Muscle layer of colon (tissue), 2 donors: Measurements from ENCODE around the gene NPVF.

Source experiments
- H3K27ac ChIP-seq: one replicate; pipeline ENCODE4 v1.7.0; 2013; ENCODE audit warnings: low read depth, mild to moderate bottlenecking, low read length, moderate library complexity
- H3K27me3 ChIP-seq, 2 donors: one replicate each; pipeline ENCODE4 v1.7.0; 2013; ENCODE audit warnings: low read length in 2 of 2, mild to moderate bottlenecking in 2 of 2; ENCODE audit not compliant: insufficient read depth in 2 of 2, control insufficient read depth in 1 of 2
- H3K36me3 ChIP-seq: one replicate; pipeline ENCODE4 v1.7.0; 2013; ENCODE audit warnings: mild to moderate bottlenecking, low read length; ENCODE audit not compliant: insufficient read depth
- H3K4me1 ChIP-seq: one replicate; pipeline ENCODE4 v1.7.0; 2013; ENCODE audit warnings: mild to moderate bottlenecking, low read length; ENCODE audit not compliant: insufficient read depth
- H3K4me3 ChIP-seq, 2 donors: one replicate each; pipeline ENCODE4 v1.7.0; 2013; ENCODE audit warnings: low read length in 2 of 2, low read depth in 1 of 2, mild to moderate bottlenecking in 1 of 2, moderate library complexity in 1 of 2
- H3K9ac ChIP-seq: one replicate; pipeline ENCODE4 v1.7.0; 2013; ENCODE audit warnings: low read length
- H3K9me3 ChIP-seq: one replicate; pipeline ENCODE4 v1.7.0; 2013; ENCODE audit warnings: mild to moderate bottlenecking, low read length
- donor health status: abdominal sarcoma.
- donor health status: Adenocarcinoma of cecum.

The NPVF gene

DNA sequence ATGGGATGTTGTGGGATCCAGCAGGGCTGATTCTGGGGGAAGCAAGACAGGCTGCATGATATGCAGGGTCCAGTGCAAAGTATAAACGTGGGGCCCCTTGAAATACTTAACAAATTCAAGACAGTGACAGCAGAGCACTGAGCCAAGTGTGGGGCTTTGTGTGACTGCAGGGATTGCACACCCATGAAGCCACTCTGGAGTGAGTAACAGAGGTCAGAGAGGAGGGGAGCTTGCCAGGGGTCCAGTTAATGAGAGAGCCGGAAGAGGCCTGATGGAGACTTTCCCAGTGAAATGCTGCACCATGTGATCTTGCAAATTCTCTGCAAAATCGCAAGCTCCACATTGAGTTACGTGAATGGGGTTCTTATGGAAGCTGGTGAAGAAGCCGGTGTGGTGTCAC, 5.6 kb downstream of the NPVF start:
- H3K27me3 ChIP-seq = no peaks in the 10 kb centered on the region
- no peaks in the 10 kb centered on the region for H3K9me3 ChIP-seq
- no peak overlapping the region for H3K27ac ChIP-seq
- no peak overlapping the region for H3K4me3 ChIP-seq
- H3K9ac ChIP-seq = no peak overlapping the region
- H3K36me3 ChIP-seq = no peaks in the 10 kb centered on the region
- H3K4me1 ChIP-seq = no peaks in the 10 kb centered on the region

DNA sequence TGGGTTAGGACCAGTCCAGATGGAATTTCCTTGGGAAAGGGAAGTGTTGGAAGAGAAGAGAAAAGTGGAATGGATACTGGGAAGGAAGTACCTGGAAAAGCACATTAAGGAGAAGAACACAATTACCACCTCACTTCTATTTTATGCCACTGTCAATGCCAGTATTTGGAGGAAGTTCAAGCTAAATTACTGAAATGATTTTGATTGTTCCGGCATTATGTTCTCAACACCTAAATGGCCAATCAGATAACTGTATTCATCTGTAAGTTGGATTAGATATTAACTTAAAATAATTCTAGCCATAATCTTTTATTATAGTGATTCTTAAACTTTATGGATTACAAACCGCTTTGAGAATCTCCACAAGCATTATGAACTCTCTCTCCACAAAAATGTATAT, 7.3 kb downstream of the NPVF start:
- Histone ChIP-seq H3K36me3 (no peaks in the 10 kb centered on the region), H3K27ac (no peak overlapping the region), H3K4me3 (no peak overlapping the region), H3K9ac (no peak overlapping the region), H3K4me1 (no peaks in the 10 kb centered on the region), H3K27me3 (no peaks in the 10 kb centered on the region), H3K9me3 (no peaks in the 10 kb centered on the region)

DNA sequence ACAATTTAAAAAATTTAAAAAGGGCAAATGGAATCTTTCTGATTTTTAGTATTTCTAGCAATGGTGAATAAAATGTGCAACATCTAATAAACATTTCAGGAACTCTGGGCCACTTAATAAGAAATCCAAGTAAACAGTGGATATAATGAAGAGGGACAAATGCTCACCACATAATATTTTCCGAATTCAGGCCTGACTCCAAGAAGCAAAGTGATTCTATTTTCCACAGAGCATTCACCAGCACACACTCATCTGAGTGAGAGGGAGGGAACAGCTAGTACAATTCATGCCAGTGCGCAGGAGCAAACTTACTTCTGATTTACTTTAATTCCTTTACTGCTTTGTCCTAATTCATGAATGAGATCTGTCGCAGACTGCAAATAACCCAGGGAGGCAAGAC, 10.1 kb downstream of the NPVF start:
- no peak overlapping the region for H3K27ac ChIP-seq
- H3K9me3 ChIP-seq = no peaks in the 10 kb centered on the region
- H3K4me3 ChIP-seq = no peak overlapping the region
- H3K9ac ChIP-seq = no peak overlapping the region
- no peaks in the 10 kb centered on the region for H3K27me3 ChIP-seq
- no peaks in the 10 kb centered on the region for H3K4me1 ChIP-seq
- no peaks in the 10 kb centered on the region for H3K36me3 ChIP-seq

DNA sequence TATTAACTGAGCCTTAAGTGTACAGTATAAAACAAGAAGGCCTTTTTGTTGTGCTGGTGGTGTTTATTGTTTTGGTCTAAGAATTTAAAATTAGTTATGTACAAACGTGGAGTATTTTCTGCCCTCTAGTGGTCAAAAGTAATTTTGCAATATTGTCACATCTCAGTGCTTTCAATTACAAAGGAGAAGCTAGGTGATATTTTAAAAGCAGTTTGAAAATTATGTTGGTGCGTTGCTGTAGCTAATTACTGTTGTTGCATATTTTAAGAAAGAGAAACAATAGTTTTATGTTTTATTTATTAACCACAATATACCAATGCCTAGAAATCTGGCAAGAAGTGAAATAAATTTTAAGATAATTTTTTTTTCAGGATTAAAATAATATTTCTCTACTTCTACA, 11.4 kb downstream of the NPVF start:
- no peak overlapping the region for H3K9ac ChIP-seq
- H3K36me3 ChIP-seq = no peaks in the 10 kb centered on the region
- no peak overlapping the region for H3K27ac ChIP-seq
- no peaks in the 10 kb centered on the region for H3K27me3 ChIP-seq
- H3K9me3 ChIP-seq = no peaks in the 10 kb centered on the region
- no peaks in the 10 kb centered on the region for H3K4me1 ChIP-seq
- H3K4me3 ChIP-seq = no peak overlapping the region

DNA sequence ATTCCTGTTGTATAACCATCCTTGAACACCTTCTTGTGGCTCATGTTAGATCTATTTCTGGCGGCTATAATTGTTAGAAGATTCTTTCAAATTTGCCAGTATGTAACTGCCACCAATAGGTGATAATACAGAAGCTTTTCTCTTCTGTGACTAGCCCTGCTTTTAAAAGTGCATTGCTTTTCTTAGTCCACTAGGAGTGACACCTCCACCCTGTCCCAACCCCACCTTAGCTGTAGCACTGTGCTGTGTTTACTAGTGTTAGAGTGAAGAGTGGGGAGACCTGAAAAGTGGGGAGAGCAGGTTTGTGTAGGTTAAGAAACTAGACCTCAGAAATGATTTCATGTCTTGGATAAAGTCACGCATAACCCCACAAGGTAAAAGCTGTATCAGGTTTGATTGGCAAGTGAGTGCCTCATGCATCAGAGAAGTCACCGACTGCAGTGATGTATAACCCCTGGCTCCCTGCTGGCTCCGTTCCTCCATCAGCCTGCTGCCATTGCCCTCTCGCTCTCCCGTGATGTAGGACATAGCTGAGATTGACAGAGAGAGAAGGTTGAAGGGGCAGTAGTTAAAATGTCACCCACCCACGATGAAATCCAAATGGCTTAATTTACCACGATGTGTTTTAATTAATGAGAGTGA, 12.5 kb downstream of the NPVF start:
- Histone ChIP-seq H3K27me3 (no peaks in the 10 kb centered on the region), H3K9me3 (no peaks in the 10 kb centered on the region), H3K4me3 (no peak overlapping the region), H3K36me3 (no peaks in the 10 kb centered on the region), H3K27ac (no peak overlapping the region), H3K4me1 (no peaks in the 10 kb centered on the region), H3K9ac (no peak overlapping the region)

DNA sequence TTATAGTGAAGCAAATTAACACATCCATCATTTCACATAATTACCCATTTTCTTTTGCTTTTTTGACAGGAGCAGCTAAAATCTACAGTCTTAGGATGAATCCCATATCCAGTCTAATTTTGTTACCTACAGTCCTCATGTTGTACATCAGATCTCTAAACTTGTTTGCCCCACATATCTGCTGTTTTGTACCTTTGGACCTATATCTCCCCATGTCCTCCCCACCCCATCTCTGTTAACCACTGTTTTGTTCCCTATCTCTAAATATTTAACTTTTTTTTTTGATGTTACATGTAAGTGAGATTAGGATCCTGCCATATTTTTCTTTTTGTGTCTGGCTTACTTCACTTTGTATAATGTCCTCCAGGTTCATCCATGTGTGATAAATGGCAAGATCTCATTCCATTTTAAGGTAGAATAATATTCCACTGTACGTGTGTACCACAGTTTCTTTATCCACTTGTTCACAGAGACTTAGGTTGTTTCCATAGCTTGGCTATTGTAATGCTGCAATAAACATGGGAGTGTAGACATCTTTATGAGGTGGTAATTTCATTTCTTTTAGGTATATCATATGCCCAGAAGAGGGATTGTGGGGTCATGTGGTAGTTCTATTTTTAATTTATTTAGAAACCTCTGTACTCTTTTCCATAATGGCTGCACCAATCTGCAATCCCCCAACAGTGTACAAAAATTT, 19.6 kb downstream of the NPVF start:
- Histone ChIP-seq H3K27ac (no peak overlapping the region), H3K36me3 (no peaks in the 10 kb centered on the region)

DNA sequence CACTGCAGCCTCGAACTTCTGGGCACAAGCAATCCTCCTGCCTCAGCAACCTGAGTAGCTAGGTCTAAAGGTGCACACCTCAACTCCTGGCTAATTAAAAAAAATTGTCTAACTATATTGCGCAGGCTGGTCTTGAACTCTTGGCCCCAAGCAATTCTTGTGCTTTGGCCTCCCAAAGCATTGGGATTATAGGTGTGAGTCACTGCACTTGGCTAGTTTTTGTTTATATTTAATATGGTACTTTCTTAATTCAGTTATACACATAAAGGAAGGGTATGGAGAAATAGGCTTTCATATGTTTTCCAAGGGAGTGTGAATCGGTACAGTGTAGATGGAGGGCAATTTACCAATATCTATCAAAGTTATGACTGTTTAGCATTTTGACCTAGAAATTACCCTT, 20.4 kb downstream of the NPVF start:
- H3K4me3 ChIP-seq = no peak overlapping the region
- H3K9ac ChIP-seq = no peak overlapping the region
- H3K9me3 ChIP-seq = no peaks in the 10 kb centered on the region
- H3K36me3 ChIP-seq = no peaks in the 10 kb centered on the region
- H3K27me3 ChIP-seq = no peaks in the 10 kb centered on the region
- no peaks in the 10 kb centered on the region for H3K4me1 ChIP-seq
- H3K27ac ChIP-seq = no peak overlapping the region

More for the DNA sequence above, 19.6 kb downstream of the NPVF start:
- Histone ChIP-seq H3K4me1 (no peaks in the 10 kb centered on the region), H3K27me3 (no peaks in the 10 kb centered on the region), H3K4me3 (no peak overlapping the region), H3K9ac (no peak overlapping the region), H3K9me3 (no peaks in the 10 kb centered on the region)

DNA sequence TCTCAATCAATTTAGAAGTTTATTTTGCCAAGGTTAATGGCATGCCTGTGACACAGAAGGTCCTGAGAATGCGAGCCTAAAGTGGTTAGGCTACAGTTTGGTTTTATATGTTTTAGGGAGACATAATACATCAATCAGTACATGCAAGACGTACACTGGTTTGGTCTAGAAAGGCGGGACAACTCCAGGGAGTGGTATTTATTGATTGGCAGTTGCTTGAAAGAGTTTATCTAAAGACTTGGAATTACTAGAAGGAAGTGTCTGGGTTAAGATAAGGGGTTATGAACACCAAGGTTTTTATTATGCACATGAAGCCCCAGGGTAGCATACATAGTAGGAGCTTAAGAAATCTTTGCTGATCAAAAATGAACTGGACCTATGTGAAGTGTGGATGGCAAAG, 21.5 kb downstream of the NPVF start:
- H3K36me3 ChIP-seq = no peaks in the 10 kb centered on the region
- no peaks in the 10 kb centered on the region for H3K27me3 ChIP-seq
- H3K4me1 ChIP-seq = no peaks in the 10 kb centered on the region
- no peaks in the 10 kb centered on the region for H3K9me3 ChIP-seq
- H3K27ac ChIP-seq = no peak overlapping the region
- H3K4me3 ChIP-seq = no peak overlapping the region
- H3K9ac ChIP-seq = no peak overlapping the region

DNA sequence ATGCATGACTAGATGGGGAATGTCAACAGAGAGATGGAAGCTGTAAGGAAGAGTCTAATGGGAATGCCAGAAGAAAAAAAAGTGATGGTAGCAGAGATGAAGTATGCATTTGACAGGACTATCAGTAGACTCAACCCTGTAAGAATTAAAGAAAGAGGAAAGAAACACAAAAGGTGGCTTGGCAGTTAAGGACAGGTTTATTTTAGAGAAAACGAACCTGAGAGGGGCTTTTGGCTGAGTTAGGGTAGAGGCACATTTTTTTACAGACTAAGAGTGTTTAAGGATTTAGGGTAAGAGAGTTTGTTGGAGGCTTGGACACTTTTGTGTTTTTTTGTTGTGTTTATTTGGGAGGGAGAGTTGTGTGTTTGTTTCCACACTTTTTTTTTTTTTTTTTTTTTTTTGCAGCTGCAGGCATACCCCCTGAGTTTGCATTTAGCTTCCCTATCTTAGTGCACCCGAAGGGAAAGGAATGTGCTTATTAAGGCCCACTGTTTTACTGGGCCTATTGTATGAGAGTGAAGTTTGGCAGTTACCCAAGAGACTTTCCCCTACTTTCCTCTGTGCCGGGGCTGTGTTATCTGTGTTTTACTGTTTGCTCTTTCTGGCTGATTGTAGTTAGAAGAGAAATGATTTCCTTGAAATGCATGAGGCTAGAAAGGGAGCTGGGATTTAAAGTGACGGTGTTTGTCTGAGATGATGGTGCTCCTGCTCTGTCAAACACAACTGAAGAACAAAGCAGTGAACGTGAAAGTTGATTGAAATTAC, 32.0 kb downstream of the NPVF start:
- Histone ChIP-seq H3K9me3 (no peaks in the 10 kb centered on the region), H3K27me3 (no peaks in the 10 kb centered on the region), H3K4me1 (no peaks in the 10 kb centered on the region), H3K4me3 (no peak overlapping the region), H3K9ac (no peak overlapping the region), H3K27ac (no peak overlapping the region), H3K36me3 (no peaks in the 10 kb centered on the region)

DNA sequence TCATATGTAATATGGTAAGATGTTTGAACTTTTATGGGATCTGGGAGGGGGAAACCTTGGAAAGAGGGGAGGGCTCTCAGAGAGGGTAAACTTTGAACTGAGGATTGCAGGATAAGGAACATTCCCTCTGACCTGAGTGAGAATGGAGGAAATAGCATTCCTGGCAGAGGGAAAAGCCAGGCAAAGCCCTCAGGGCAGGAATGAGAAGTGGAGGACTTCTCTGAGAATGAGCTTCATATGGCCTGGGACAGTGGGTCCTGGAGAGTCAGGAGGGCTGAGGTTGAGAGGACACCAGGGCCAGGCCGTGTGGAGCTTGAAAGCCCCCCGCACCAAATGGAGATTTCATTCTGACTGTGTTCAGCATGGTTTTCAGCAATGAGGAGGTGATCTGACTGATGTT, 34.2 kb downstream of the NPVF start:
- H3K36me3 ChIP-seq = no peaks in the 10 kb centered on the region
- no peak overlapping the region for H3K27ac ChIP-seq
- H3K4me3 ChIP-seq = no peak overlapping the region
- H3K4me1 ChIP-seq = no peaks in the 10 kb centered on the region
- no peaks in the 10 kb centered on the region for H3K9me3 ChIP-seq
- no peaks in the 10 kb centered on the region for H3K27me3 ChIP-seq
- H3K9ac ChIP-seq = no peak overlapping the region

DNA sequence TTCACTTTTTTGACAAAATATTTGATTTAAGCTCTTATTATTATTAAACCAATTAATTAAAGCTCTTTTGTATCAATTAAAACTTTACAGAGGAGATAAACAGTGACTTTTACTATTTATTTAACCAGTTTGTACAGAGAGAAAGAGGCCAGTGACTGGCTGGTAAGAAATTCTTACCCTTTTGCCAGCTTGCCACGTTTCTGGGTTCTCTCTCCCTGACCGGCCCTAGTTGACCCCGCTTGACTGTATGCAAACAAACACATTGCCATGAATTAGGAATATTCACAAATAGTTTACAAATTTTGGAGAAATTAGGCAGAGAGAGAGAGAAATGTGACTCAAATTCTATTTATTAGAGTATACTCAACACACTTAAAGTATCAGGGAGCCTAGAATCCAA, 36.2 kb downstream of the NPVF start:
- H3K9ac ChIP-seq = no peak overlapping the region
- no peak overlapping the region for H3K27ac ChIP-seq
- H3K27me3 ChIP-seq = no peaks in the 10 kb centered on the region
- H3K4me1 ChIP-seq = no peaks in the 10 kb centered on the region
- no peaks in the 10 kb centered on the region for H3K36me3 ChIP-seq
- H3K9me3 ChIP-seq = no peaks in the 10 kb centered on the region
- H3K4me3 ChIP-seq = no peak overlapping the region
